Urinary bladder (tissue), 4 donors: ENCODE measurements around the gene GLRX3. TPM values are rescaled to one million over a fixed set of nuclear protein-coding genes. Genes with fewer than 3 reads are reported as not detected.

Experiments used
- DNase-seq: peaks from one replicate; pipeline ENCODE4 v3.0.0-alpha.2; 2015; ENCODE audit errors: extremely low spot score
- H3K27ac ChIP-seq: one replicate; pipeline ENCODE4 v1.5.1; 2013; ENCODE audit warnings: low read depth, mild to moderate bottlenecking, moderate library complexity
- H3K36me3 ChIP-seq: one replicate; pipeline ENCODE4 v1.6.1; 2013; ENCODE audit warnings: mild to moderate bottlenecking, moderate library complexity; ENCODE audit not compliant: insufficient read depth
- H3K4me1 ChIP-seq: one replicate; pipeline ENCODE4 v1.6.1; 2013; ENCODE audit warnings: mild to moderate bottlenecking, moderate library complexity; ENCODE audit not compliant: insufficient read depth
- H3K4me3 ChIP-seq: one replicate; pipeline ENCODE4 v1.5.1; 2013; ENCODE audit warnings: low read depth, low read length
- WGBS: extraction: QIAGEN DNeasy Blood & Tissue Kit; methylation state at CpG from one replicate; pipeline ENCODE4 v1.1.7; 2013; 5-methylcytosine and 5-hydroxymethylcytosine counted together
- polyA plus RNA-seq: library from polyadenylated mRNA; stranded (reverse); fragments of 200-250 nt; gene quantifications from one replicate; pipeline ENCODE4 v1.2.3, GENCODE V29; 2013
- total RNA-seq: library from RNA; depleted of rRNA; stranded (reverse); fragments of >200 nt; gene quantifications from one replicate; pipeline ENCODE4 v1.2.3, GENCODE V29; 2014
- donor health status: healthy with polysubstance abuse.
- donor health status: healthy.

The GLRX3 gene
- total and polyA plus RNA-seq, 2 donors = 51.0 to 64.1 TPM

DNA sequence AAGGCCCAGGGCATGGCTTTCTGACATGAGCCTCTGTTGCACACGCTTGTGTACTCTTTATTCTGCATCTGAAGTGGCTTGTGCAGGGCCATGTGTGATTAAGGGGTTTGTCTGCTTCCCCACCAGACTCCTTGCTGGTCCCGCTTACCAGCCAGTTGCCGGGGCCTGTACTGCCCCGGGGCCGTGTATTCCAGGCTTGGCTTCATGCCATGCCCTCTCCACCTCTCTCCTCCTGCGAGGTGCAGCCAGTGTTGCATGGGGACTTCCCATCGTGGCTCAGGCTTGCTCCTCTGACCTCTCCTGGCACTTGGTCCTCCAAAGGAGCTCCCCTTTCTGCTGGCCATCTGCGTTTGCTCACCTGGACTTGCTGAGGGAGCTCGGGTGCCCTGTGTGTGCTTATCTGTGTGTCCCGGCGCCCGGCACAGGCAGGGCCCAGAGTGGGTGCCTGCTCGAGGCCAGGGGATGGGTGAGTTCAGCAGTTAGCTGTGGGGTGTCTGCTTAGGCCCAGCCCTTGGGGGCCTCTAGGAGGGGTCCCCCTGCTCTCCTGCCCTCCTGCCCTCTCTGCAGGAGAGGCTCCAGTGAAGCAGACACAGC is 14.6 kb upstream of the GLRX3 start:
- whole genome bisulfite sequencing = 61% methylated on average over 13 of the region's 13 CpGs
- no peak overlapping the region for H3K27ac ChIP-seq
- no peak for DNase-seq
- H3K4me1 ChIP-seq = no peaks in the 10 kb centered on the region
- H3K36me3 ChIP-seq = no peaks in the 10 kb centered on the region
- H3K4me3 ChIP-seq = no peak overlapping the region

DNA sequence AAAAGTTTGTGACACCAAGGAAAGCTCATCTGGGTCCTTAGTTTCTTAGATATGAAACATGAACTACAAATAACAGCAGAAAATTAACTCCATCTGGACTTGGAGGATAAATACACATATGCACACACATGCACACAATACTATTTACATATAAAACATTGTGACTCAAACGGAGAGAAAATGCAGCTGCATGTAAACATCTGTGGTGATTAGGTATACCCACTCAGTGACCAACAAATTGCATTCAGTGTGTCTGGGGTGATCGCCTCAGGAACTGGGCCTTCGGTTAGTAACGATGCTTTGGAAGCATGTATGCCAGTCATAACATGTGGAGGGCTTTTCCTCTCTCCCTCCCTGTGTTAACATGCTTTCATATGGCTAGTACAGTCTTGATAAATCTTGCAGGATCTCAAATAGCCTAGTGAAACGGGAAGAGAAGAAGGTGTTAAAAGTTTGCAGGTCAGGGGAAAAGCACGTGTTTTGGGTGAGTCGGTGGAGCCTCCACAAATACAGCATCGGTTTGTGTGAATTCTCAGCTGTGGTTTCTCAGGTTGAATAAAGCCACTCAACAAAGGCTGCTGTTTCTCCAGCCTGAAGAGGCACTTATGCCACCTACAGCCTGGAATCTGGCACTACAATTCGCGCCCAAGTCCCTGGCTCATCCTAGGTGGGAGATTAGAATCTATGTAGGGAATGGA is 8.7 kb upstream of the GLRX3 start:
- no peak overlapping the region for H3K27ac ChIP-seq
- peak; percentile 59 for DNase-seq
- no peaks in the 10 kb centered on the region for H3K36me3 ChIP-seq
- WGBS = 6% methylated on average over 10 of the region's 10 CpGs
- H3K4me1 ChIP-seq = peaks cover 3% of the 10 kb centered on the region
- H3K4me3 ChIP-seq = no peak overlapping the region

DNA sequence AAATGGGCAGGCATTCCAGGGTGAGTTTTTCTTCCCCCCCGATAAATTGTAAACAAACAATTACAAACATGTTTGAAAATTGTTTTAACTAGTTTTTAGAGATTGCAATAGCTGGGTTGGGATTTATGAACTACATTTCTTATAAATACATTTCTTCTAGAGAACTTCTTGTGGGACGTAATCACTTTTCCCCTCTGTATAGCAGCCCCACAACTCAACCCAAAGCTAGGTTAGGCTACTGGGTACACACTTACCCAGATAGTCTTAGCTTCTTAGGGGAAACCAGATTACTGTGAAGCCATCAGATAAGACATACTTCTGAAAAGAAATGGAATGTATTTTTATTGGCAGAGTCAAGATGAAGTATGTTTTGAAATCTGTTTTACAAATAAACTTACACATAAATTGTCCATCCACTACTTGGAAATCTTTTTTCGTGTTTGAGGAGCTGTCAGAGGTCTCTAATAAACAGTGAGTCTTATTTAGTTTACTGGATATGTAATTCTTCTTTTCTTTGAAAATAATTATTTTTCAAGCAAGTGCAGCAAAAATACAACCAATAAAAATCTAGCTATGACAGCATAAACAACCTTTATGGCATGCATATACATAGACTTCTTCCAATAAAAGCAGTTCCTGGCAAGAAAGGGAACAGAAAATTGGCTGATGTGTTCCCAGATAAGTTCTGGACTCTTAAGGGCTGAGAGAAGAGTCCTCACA is 8.0 kb upstream of the GLRX3 start:
- H3K4me1 ChIP-seq = peaks cover 3% of the 10 kb centered on the region
- 22% methylated on average over 3 of the region's 3 CpGs for WGBS
- no peaks in the 10 kb centered on the region for H3K36me3 ChIP-seq
- H3K4me3 ChIP-seq = no peak overlapping the region
- DNase-seq = peak; percentile 50
- H3K27ac ChIP-seq = no peak overlapping the region

DNA sequence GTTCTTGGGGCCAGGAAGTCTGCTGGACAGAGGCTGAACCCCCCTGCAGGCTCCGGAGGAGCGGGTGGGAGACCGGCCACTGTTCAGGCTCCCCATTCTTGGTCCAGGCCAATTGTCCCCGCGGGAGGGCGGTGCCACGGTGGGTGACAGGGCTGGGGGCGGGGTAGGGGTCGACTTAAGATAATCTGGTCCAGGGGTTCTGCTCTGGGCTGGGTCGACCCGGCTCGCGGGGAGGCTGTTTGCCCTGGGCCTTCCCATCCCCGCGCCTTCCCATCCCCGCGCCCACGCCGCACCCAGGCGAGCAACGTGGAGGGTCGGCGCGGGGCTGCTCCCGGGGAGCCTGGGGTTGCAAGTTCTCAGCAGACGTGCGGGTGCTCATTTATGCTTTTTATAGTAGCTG is 7.3 kb upstream of the GLRX3 start:
- H3K4me3 ChIP-seq = no peak overlapping the region
- WGBS = 23% methylated on average over 27 of the region's 27 CpGs
- H3K27ac ChIP-seq = no peak overlapping the region
- H3K4me1 ChIP-seq = peaks cover 3% of the 10 kb centered on the region
- DNase-seq = no peak
- no peaks in the 10 kb centered on the region for H3K36me3 ChIP-seq

DNA sequence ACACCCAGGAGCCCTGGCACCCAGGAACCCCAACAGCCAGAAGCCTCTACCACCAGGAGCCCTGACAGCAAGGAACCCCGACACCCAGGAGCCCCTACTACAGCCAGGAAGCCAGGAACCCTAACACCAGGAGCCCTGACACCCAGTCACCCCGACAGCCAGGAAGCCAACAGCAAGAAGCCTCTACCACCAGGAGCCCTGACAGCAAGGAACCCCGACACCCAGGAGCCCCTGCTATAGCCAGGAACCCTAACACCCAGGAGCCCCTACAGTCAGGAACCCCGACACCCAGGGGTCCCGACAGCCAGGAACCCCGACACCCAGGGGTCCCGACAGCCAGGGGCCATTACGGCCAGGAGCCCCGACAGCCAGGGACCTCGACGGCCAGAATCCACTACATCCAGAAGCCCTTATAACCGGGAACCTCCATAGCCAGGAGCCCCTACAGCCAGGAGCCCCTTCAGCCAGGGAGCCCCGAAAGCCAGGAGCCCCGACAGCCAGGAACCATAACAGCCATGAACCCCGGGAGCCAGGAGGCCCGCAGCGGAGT is 440 bp upstream of the GLRX3 start:
- no peak overlapping the region for H3K27ac ChIP-seq
- H3K4me3 ChIP-seq = peak overlapping the region; percentile 94
- H3K4me1 ChIP-seq = peaks cover 2% of the 10 kb centered on the region
- no peak for DNase-seq
- 24% methylated on average over 17 of the region's 17 CpGs for WGBS
- H3K36me3 ChIP-seq = no peaks in the 10 kb centered on the region

DNA sequence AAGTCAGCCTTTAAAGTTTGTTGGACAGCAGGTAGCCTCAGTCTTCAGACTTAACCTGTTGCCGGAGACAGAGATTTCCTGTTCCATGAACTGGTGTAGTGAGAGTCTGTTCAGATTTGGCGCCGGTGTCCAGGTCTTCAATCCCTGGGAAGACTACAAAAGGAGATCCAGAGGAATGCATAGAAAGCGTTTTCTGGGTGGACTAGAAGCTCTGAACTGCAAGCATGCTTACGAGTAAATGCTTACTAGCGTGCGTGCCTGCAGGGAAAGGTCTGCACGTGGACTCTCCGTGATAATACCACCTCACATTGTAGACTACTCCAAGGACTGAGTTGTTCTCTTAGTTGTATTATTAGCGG is 878 bp downstream of the GLRX3 start:
- DNase-seq = no peak
- 2% methylated on average over 10 of the region's 10 CpGs for WGBS
- H3K27ac ChIP-seq = no peak overlapping the region
- no peaks in the 10 kb centered on the region for H3K36me3 ChIP-seq
- peaks cover 2% of the 10 kb centered on the region for H3K4me1 ChIP-seq
- H3K4me3 ChIP-seq = peak overlapping the region; percentile 94

DNA sequence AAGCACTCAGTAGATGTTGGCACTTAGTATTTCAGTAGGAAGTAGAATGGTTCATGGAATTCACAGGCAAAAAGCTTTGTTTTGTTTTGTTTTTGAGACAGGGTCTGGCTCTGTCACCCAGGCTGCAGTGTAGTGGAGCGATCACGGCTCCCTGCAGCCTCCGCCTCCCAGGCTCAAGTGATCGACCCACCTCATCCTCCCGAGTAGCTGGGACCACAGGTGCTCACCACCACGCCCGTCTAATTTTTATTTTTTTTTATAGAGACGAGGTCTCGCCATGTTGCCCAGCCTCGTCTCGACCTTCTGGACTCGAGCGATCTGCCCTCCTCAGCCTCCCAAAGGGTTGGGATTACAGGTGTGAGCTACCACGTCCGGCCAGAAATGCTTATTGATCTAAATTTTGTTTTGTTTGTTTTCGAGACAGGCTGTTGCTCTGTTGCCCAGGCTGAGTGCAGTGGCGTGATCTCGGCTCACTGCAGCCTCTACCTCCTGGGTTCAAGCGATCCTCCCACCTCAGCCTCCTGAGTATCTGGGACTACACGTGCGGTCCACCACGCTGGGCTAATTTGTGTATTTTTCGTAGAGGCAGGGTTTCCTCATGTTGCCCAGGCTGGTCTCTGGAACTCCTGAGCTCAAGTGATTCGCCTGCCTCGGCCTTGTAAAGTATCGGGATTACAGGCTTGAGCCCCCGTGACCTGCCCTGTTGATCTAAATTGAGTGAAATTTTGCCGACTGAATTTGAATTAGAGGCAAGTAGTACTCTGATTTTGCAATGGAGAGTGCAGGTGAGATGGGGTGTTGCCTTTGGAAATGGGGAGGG is 1.7 kb downstream of the GLRX3 start:
- no peaks in the 10 kb centered on the region for H3K36me3 ChIP-seq
- no peak for DNase-seq
- 89% methylated on average over 28 of the region's 28 CpGs for whole genome bisulfite sequencing
- no peak overlapping the region for H3K27ac ChIP-seq
- no peak overlapping the region for H3K4me3 ChIP-seq
- H3K4me1 ChIP-seq = peaks cover 2% of the 10 kb centered on the region

DNA sequence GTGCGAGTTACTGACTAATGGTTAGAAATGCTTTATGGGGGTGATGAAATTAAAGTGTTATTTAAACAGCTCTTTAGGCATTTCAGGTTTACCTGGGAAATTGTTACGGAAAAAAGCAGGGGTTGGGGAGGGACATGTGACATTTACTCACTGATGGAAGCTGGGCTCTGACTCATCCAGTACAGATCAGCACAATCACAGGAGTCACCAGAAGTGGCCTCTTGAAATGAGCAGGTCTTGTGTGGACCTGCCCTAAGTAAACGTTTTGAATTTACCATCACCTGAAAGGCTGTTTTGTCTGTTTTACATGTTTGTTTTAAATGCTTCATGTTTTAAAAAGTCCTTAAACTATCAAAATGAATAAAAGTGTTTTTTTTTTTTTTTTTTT is 2.3 kb downstream of the GLRX3 start:
- no peak overlapping the region for H3K4me3 ChIP-seq

DNA sequence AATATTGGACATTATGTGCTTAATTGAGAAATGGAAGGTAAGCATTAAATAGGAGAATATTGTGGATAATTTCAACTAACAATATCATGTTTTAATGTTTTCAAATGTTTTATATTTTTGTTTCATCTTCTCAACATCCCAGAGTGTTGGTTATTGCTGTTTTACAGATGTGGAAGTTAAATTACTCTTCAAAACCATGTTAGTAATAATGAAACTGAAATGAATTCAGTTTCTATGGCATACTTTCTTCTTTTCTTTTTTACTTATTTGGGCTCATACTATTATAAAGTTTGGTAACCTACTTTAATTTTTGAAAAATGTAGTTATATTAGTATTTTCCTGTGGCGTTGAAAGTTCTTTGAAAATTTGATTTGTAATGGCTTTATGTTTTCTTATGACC is 4.2 kb downstream of the GLRX3 start:
- DNase-seq = no peak
- Histone ChIP-seq H3K36me3 (no peaks in the 10 kb centered on the region), H3K4me1 (peaks cover 2% of the 10 kb centered on the region), H3K27ac (no peak overlapping the region), H3K4me3 (no peak overlapping the region)
- 95% methylated on average over 1 of the region's 1 CpG for WGBS

More for the DNA sequence above, 2.3 kb downstream of the GLRX3 start:
- DNase-seq = peak; percentile 76
- WGBS = 77% methylated on average over 3 of the region's 3 CpGs
- H3K36me3 ChIP-seq = no peaks in the 10 kb centered on the region
- peaks cover 2% of the 10 kb centered on the region for H3K4me1 ChIP-seq
- no peak overlapping the region for H3K27ac ChIP-seq

DNA sequence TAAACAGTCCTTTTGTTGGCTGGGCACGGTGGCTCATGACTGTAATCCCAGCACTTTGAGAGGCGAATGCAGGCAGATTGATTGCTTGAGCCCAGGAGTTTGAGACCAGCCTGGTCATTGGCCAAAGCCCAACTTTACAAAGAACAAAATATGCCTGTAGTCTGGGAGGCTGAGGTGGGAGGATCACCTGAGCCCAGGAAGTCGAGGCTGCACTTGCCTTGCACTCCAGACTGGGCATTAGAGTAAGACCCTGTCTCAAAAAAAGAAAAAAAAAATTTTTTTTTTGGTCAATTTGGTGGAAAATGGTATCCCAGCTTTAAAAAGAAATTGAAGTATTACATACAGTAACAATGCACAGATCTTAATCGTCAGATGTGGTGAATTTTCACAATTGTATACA is 4.8 kb downstream of the GLRX3 start:
- Histone ChIP-seq H3K27ac (no peak overlapping the region), H3K4me3 (no peak overlapping the region), H3K36me3 (peaks cover 4% of the 10 kb centered on the region), H3K4me1 (peaks cover 2% of the 10 kb centered on the region)
- no peak for DNase-seq
- 81% methylated on average over 4 of the region's 4 CpGs for WGBS

DNA sequence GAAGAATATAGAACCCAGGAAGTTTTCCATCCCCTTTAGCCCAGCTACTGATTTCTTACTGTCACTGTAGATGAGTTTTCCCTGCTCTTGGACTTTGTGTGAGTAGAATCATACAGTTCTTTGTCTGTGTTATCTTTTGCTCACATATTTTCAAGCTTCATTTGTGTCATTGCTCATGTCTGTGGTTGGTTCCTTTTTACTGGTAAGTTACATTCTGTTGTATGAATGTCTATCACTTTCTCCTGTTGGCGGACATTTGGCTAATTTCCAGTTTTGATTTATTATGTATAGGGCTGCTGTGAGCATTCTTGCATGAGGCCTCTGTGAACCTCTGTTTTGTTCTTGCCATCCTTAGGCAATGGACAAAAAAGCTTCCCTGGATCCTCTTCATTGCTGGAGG is 5.3 kb downstream of the GLRX3 start:
- 62% methylated on average over 1 of the region's 1 CpG for WGBS
- H3K36me3 ChIP-seq = peaks cover 4% of the 10 kb centered on the region
- no peak for DNase-seq
- H3K4me1 ChIP-seq = peaks cover 2% of the 10 kb centered on the region
- H3K4me3 ChIP-seq = no peak overlapping the region
- H3K27ac ChIP-seq = no peak overlapping the region

DNA sequence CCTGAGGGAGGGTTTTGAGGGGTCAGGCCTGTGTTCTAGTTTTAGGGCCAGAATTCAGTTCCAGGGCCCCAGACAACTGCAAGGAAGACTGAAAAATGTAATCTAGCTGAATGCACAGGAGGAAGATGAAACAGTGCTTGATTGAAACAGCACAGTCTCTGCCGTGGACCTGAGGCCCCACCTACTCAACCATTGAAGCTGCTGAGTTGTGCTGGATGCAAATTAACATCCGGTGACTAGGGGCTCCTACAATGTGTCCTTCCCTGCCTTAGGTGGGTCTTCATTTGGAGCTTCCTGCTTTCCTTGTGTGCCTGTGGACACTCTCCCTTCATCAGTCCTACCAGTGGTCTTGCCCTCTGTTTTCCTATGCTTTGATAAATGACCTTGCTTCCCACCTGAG is 5.7 kb downstream of the GLRX3 start:
- DNase-seq = no peak
- no peak overlapping the region for H3K4me3 ChIP-seq
- peaks cover 4% of the 10 kb centered on the region for H3K36me3 ChIP-seq
- H3K4me1 ChIP-seq = peaks cover 2% of the 10 kb centered on the region
- WGBS = 44% methylated on average over 2 of the region's 2 CpGs
- no peak overlapping the region for H3K27ac ChIP-seq

DNA sequence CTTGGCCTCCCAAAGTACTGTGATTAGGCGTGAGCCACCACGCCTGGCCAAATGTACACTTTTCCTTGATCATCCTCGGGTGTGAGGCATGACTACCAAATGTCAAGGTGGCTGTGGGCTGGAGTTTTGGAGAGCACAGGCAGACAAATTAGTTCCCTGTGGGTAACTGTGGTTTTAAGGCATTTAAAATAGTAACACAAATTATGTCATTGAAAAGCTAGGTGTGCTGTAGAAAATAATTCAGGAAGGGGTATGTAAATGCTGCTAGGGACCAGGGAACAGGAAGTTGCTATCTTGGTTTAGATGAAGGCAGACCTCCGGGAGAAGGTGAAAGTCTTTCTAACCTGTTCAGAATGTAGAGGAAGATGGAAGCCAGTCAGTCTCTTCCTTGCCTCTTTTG is 9.9 kb downstream of the GLRX3 start:
- DNase-seq = no peak
- 82% methylated on average over 4 of the region's 4 CpGs for WGBS
- no peaks in the 10 kb centered on the region for H3K4me1 ChIP-seq
- H3K27ac ChIP-seq = no peak overlapping the region
- no peak overlapping the region for H3K4me3 ChIP-seq
- peaks cover 4% of the 10 kb centered on the region for H3K36me3 ChIP-seq
